Renal cortex interstitium (tissue), 11 donors: ENCODE measurements around the gene ZNF346. TPM values are rescaled to one million over a fixed set of nuclear protein-coding genes. Genes with fewer than 3 reads are reported as not detected.
"Not testable (repeated sequence)": the region's sequence is repeated elsewhere in the genome, so short reads cannot be mapped to it uniquely, and the experiment has no call there.

Experiments used
- DNase-seq, 11 donors: peaks; one replicate each; pipeline ENCODE4 v3.0.0-alpha.2; 2013; ENCODE audit warnings: low read depth in 9 of 11, low spot score in 4 of 11; ENCODE audit errors: extremely low read depth in 1 of 11
- polyA plus RNA-seq, 3 donors: library from polyadenylated mRNA; unstranded; fragments of 120-200 nt; gene quantifications; one replicate each; pipeline ENCODE4 v1.2.1, GENCODE V29; 2013; ENCODE audit not compliant: insufficient read length in 3 of 3

ZNF346 gene
- polyA plus RNA-seq, 3 donors, result 22.2 to 26.6 (median 24.5) TPM

DNA sequence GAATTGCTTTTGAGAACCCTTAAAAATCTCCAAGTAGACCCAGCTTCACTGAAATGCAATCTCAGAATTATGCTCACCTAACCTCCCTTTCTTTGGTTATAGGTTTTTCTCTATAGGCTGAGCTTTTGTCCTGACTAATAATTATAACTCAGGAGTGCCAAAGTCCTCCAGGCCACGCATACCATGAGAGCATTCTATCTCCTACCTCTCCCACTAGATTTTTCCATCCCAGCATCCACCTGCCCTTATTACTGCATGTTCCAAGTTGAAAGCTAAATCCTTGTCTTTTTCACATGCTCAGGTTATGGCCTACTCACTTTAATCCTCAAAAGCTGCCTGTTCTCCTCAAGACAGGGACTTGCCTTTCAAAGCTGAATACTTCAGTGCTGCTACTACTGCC, 22.1 kb downstream of the ZNF346 start:
- no peak for DNase-seq

DNA sequence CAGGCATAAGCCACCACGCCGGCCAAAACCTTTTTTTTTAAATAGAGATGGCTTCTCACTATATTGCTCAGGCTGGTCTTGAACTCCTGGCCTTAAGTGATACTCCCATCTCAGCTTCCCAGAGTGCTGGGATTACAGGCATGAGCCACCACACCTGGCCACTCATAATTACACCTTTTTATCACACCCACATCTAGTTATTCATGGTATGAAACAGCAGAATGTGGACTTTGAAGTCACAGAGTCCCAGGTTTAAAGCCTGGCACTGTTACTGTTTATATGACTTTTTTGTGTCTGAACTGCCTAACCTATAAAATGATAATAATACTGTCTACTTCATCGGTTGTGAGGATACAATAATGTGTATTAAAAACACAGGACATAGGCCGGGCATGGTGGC, 23.1 kb downstream of the ZNF346 start:
- DNase-seq, result no peak

DNA sequence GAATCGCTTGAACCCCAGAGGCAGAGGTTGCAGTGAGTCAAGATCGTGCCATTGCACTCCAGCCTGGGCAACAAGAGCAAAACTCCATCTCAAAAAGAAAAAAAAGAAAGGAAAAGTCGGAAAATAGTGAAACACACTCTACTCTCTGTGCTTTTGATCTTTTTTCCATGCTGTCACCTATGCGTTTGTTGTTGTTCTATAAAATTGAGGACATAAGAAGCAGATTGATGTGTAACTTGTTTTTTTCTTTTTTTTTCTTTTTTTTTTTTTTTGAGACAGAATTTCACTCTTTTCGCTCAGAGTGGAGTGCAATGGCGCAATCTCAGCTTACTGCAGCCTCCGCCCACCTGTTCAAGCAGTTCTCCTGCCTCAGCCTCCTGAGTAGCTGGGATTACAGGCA, 26.0 kb downstream of the ZNF346 start:
- not testable (repeated sequence) for DNase-seq

DNA sequence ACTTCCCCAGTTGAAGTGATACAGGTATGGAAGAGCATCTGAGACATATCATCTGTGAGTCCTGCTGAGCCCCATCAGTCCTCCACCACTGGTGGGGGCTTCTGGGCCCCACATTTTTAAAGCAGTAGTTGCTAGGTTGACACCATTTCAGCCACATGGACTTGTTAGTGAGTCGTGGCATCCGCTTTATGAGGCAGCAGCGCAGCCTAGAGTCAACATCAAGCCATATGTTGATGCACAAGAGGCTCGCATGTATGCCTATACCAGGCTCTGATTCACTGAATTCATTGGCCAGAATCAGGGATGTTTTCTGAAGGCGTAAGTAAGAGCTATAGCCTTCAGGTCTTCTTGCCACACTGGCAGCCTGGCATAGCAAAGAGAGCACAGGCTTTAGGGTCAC, 26.8 kb downstream of the ZNF346 start:
- DNase-seq, result no peak

DNA sequence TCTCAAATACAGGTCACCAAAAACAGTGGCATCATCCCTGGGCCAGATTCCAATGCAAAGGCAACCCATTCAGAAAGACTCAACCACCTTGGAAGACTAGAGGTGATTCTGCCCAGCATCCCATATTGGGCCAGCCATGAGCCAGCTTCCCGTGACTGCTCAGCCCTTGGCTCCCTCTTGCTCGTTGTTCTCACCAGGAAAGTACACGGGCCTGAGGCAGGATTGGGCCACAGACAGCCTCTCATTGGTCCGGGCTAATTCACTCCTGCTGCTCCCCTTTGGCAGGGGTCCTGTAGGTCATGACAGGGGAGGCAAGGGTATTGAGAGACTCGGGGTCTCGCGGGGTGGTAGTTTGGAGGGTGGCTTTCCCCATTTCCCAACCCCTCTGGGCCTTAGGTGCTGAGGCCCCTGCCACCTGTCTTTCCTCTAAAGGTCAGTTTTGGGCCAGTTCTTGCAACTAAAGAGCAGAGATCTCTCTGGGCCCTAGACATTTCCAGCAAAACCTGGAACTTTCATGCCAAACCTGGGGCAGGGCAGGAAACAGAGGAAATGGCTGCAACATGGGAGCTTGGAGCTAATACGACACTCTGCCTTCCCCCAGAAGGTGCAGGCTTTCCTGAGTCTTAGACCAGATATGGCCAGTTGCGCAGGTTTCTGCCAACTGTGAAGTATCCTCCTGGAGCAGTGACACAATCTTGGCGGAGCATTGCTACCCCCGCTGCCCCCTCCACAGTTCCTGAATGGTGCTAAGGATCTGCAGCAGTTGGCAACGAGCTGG, 42.2 kb downstream of the ZNF346 start:
- no peak for DNase-seq

DNA sequence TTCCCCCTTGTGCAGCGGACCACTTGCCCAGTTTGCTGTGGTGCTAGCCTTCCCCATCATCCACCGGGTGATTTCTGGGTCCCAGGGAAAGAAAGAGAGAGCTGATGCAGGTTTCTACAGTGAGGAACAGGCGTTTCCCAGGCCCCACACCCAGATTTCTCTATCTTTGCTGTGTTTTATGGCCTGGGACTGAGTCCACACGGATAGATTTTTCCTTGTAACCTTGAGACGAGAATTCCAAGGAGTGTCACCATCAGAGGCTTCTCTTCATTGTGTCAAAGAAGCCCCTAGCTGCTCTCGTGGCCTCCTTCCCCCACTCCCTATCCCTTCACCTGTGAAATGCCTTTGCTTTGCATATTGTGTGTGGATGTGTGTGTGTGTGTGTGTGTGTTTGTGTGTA, 43.0 kb downstream of the ZNF346 start:
- DNase-seq, result no peak

DNA sequence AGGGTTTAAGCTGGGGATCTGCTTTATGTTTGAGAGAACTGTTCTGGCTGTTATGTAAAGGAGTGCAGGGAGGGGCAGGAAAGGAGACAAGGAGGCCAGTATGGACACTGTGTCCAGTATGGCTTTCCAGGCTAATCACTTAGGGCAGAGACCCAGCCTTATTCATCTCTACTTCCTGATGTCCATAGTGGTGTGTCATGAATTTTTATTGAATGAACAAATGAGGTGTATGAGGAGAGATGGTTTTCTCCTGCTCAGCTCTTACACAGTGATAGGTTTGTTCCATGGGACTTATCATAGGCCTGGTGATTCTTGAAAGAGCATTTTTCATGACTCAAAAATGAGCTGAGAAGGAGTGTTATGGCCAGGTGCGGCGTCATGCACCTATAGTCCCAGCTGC, 43.7 kb downstream of the ZNF346 start:
- no peak for DNase-seq

DNA sequence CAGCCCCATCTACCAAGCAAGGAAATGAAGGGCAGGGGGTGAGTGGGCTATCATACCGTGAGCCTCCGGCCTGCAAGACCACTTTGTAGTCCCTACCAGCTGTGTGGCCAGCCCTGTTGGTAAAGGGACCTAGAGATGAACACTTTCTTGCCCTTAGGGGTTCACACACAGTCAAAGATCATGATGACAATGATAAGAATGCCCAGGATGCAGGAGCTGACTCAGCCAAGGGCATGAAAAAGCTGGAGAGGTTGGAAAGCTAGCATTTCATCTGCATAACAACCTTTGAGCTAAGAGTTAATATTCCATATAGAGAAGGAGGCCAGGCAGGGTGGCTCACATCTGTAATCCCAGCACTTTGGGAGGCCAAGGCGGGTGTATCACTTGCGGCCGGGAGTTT, 45.0 kb downstream of the ZNF346 start:
- DNase-seq, result no peak

DNA sequence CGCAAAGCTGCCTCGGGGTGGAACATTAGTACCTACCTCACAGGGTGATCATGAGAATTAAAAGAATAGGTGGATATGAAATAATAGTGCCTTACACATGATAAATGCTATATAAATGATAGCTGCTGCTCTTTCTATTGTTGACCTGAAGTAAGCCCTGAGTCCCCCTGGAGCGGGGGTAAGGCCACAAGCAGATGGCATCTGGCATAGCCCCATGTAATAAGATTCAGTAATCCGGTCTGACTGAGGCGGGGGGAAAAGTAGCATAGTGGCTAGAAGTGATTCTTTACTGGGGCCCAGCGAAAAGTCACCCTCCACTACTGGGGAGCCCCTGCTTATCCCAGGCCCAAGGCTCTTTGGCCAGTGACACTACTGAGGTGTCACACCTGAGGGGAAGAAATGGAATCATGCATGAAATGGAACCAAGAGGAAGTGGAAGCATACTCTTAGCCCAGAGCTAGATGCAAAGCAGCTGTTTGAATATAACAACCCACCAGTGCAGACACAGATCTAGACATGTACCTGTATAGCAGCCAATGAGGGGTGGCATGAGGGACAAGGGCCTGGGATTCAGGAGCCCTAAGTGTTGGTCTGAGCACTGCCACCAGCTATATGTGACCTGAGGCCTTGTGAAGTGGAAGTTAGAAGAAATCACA, 48.2 kb downstream of the ZNF346 start:
- DNase-seq, result no peak

DNA sequence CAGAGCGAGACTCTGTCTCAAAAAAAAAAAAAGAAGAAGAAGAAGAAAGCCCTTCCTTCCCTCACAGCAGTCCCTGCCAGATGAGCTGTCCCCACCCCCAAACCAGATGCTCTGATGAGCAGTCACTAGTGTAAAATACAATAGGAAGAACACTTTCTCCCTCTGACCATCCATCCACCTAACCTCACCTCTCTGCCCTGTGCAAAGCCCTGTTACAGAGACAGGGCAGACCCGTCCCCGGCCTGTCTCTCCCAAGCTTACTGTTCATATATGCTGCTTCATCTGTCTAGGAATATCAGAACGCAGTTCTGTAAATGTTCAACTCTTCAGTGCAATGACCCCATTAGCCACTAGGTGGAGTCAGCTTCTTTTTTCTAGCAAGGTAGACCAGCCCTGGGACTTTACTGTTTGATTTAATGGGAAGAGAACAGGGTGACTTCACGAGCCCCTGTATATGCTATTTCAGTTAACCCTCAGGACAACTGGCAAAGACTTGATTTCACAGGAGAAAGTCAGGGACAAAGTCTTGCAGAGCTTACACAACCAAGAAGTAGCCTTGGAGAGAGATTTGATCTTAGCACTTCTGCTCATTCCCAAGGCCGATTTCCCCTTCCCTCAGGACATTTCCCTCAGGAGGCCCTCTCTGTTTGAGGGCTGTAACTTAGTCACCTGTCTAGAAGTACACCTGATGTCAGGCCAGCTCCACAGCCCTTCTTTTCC, 49.3 kb downstream of the ZNF346 start:
- DNase-seq, result peak; percentile 55 to 87 (median 76)

DNA sequence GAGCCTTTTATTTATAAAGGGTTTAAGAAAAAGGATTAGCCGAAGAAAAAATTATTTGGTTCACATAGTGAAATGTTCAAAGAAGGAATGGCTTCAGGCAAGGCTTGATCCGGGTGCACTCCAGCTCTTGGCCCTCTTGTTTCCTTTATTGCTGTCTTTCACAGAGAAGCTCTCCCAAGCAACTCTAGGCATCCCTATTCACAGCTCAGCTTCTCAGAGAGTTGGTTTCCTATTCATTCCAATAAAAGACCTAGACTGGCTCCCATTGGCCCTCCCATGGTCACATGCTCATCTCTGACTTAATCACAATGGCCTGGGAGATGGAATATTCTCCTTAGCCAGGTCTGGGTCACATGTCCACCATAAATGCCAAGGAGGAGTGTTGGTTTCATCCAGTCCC, 54.8 kb downstream of the ZNF346 start:
- no peak for DNase-seq

DNA sequence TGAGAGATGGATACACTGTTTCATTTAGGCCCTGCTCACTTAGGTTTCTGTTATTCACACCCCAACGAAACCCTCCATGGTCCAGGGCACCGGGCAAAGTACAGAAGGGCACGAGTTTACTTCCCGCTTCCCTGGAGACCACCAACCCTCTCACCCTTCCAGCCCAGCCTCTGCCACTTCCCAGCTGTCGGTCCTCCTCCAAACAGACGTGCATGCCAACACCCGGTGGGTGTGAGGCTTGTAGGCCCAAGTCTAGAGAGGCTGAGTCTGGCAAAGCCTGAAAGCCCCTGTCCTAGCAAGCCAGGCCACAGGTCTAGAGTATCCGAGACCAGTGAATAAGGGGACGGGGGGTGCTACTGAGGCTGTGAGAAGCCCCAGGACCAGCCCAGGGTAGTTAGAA, 57.1 kb downstream of the ZNF346 start:
- no peak for DNase-seq

DNA sequence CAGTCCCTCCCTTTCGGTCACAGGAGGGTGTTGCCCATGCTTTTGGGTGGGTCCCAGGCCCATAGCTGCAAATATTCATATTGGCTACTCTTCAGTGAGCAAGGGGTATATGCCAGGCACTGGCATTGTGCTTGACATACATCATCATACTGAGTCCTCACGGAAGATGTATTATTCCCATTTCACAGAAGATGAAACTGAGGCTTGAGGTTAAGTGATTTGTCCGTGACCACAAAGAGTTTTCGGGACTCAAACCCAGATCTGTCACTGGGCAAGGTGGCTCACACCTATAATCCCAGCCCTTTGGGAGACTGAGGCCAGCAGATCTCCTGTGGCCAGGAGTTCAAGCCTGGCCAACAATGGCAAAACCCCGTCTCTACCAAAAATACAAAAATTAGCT, 57.8 kb downstream of the ZNF346 start:
- no peak for DNase-seq

DNA sequence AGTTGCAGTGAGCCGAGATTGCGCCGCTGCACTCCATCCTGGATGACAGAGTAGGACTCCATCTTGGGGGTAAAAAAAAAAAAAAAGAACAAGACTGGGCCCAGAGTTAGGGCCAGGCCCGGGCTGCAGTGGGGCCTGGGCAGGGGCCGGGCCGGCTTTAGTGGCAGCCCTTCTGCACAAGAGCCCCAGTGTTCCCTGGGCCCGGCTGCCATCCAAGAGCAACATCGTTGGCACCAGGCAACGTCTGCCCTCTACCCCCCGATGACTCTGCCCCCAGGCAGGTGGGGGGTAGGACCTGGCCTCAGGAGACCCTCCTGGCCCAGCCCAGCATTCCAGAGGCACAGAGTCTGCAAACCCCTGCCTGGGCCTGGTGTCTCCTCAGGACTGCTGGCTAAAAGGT, 59.4 kb downstream of the ZNF346 start:
- DNase-seq, result no peak

DNA sequence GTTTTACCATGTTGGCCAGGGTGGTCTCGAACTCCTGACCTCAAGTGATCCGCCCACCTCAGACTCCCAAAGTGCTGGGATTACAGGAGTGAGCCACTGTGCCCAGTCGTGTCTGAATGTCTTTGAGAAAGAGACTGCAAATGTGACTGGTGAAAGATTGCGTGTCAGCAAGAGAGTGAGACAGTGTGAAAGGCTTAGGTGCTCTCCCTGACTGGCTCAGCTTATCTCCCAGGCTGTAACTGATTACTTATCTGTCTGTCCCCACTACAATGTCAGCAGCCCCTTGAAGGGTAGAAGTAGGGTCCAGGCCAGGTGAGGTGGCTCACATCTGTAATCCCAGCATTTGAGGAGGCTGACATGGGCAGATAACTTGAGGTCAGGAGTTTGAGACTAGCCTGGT, 60.9 kb downstream of the ZNF346 start:
- DNase-seq, result no peak

DNA sequence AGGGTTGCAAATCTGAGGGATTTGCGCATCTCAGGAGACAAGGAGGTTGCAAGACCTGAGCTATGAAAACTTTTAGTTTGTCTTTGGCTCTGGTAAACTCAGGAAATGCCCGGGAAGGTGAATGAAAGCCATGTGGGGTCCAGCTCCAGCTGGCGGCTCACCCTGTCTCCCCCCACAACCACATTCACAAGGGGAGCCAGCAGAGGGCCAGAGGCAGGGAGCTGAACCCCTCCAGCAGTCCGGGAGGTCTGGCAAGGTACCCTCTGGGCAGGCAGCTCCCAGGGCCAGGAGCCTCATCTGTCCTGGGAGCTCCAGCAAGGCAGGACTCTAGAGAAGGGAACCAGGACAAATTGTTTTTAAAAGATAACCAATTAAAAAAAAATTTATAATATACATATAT, 61.7 kb downstream of the ZNF346 start:
- DNase-seq, result no peak

DNA sequence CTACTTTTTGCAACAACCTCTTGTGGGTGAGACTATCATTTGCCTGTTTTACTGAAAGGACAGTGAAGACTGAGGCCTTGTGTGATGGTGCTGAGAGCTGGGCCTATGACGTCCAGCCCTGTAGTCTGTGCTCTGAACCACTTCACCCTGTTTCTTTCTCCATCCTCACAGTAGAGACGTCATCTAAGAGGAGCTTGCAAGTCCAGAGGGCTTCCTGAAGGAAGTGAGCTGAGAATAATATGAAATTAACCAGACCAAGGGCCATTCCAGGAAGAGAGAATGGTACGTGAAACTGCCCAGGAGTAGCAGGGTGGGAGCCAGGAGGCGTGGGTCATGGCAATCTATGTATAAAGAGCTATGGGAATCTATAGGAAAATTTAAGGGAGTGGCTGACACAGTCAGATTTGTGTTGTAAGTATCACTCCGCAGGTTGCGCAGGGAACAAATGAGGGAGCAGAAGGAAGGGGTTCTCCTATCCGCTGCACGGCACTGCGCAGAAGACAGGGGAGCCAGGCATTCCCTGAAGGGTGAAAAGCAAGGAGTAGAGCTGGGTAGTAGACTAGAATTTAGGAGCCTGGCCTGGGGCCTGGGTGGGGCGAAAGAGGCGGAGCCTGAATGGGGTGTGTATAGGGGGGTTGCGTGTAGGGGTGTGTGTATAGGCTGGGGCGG, 63.6 kb downstream of the ZNF346 start:
- DNase-seq, result no peak

DNA sequence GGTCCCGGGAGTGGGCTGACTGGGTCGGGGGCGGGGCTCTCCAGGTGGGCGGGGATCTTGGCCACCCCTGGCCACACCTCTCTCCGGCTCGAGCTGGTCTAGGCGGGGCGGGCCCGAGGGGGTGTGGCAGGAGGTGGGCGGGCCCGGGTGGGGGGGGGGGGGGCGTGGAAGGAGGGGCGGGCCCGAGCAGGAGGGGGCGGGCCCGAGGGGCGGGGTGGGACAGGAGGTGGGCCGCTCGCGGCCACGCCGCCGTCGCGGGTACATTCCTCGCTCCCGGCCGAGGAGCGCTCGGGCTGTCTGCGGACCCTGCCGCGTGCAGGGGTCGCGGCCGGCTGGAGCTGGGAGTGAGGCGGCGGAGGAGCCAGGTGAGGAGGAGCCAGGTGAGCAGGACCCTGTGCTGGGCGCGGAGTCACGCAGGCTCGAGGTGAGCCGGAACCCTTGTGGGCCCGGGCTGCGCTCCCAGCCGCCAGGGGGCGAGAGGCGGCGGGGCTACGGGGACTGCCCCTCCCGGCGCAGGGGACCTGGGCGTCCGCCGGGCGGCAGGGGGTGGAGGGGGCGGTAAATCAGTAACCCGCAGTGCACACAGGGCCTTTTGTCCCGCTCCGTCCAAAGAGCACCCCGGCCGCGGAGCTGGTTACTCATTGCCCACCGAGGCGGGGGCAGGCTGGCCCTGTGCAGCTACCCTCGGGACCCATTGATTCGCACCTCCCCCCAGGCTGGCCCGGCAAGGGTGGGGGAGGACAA, 64.3 kb downstream of the ZNF346 start, which contains the start of gene FGFR4:
Gene FGFR4, plus strand, starts transcription at position 262 of the 744 bp plus-strand sequence. CDS start 2,688 bp downstream, outside the sequence.
- peak in 9 of 11 donors; percentile 55 to 82 (median 63) for DNase-seq
